ENCODE measurements around the gene OAF. TPM values are rescaled to one million over a fixed set of nuclear protein-coding genes. Genes with fewer than 3 reads are reported as not detected.

The OAF gene
- total RNA-seq, 2 experiments from 2014 or later, result 0.90 to 1.2 TPM

- DNase-seq, result no peak
- Mint-ChIP-seq H3K9me3 (no peaks in the 10 kb centered on the region), H3K36me3 (no peaks in the 10 kb centered on the region), H3K4me3 (no peak overlapping the region), H3K27me3 (peaks cover 17% of the 10 kb centered on the region), H3K4me1 (ENCODE audit: low read depth) (peaks cover 10% of the 10 kb centered on the region), H3K27ac (no peak overlapping the region)
- intact Hi-C loops (cut with micrococcal nuclease), result no loop called here
- ChIA-PET CTCF (no interaction called here), POLR2A (no interaction called here)
These were observed 24.4 kb upstream of the OAF start for GRCh38 chr11:120186456-120186773.

- intact Hi-C loops (cut with micrococcal nuclease), result no loop called here
- Mint-ChIP-seq H3K36me3 (no peaks in the 10 kb centered on the region), H3K9me3 (no peaks in the 10 kb centered on the region), H3K27ac (no peak overlapping the region), H3K4me3 (no peak overlapping the region), H3K4me1 (ENCODE audit: low read depth) (peaks cover 10% of the 10 kb centered on the region), H3K27me3 (peaks cover 17% of the 10 kb centered on the region)
- DNase-seq, result peak; percentile 55
- ChIA-PET CTCF (interaction anchor here (0.7 kb wide), 1 partner anchor 46 kb away, joined by 3 read pairs; no protein-coding TSS in a partner anchor), POLR2A (no interaction called here)
These were observed 23.8 kb upstream of the OAF start for GRCh38 chr11:120186774-120187591.

GRCh38 chr11:120188371-120188770, 22.5 kb upstream of the OAF start:
- Mint-ChIP-seq H3K4me1 (ENCODE audit: low read depth) (peaks cover 10% of the 10 kb centered on the region), H3K36me3 (no peaks in the 10 kb centered on the region), H3K4me3 (no peak overlapping the region), H3K27ac (no peak overlapping the region), H3K27me3 (peaks cover 14% of the 10 kb centered on the region), H3K9me3 (no peaks in the 10 kb centered on the region)
- ChIA-PET CTCF (no interaction called here), POLR2A (no interaction called here)
- intact Hi-C loops (cut with micrococcal nuclease), result no loop called here
- DNase-seq, result no peak

- DNase-seq, result no peak
- H3K9me3 Mint-ChIP-seq, result no peaks in the 10 kb centered on the region
- H3K27me3 Mint-ChIP-seq, result peaks cover 9% of the 10 kb centered on the region
- H3K36me3 Mint-ChIP-seq, result no peaks in the 10 kb centered on the region
- intact Hi-C loops (cut with micrococcal nuclease), result no loop called here
- CTCF ChIA-PET, result interaction anchor here (0.6 kb wide), 1 partner anchor 95 kb away, joined by 3 read pairs; no protein-coding TSS in a partner anchor
- POLR2A ChIA-PET, result no interaction called here
- H3K4me3 Mint-ChIP-seq, result no peak overlapping the region
- H3K27ac Mint-ChIP-seq, result no peak overlapping the region
- peaks cover 10% of the 10 kb centered on the region for H3K4me1 Mint-ChIP-seq (ENCODE audit: low read depth)
These were observed 21.9 kb upstream of the OAF start for GRCh38 chr11:120188811-120189455.

GRCh38 chr11:120191058-120191457, 19.8 kb upstream of the OAF start:
- H3K27ac Mint-ChIP-seq, result no peak overlapping the region
- intact Hi-C loops (cut with micrococcal nuclease), result no loop called here
- no peak for DNase-seq
- ChIA-PET CTCF (no interaction called here), POLR2A (no interaction called here)
- H3K36me3 Mint-ChIP-seq, result no peaks in the 10 kb centered on the region
- no peak overlapping the region for H3K4me3 Mint-ChIP-seq
- H3K27me3 Mint-ChIP-seq, result peaks cover 4% of the 10 kb centered on the region
- peaks cover 10% of the 10 kb centered on the region for H3K4me1 Mint-ChIP-seq (ENCODE audit: low read depth)
- no peaks in the 10 kb centered on the region for H3K9me3 Mint-ChIP-seq

- Mint-ChIP-seq H3K4me1 (ENCODE audit: low read depth) (no peaks in the 10 kb centered on the region), H3K36me3 (no peaks in the 10 kb centered on the region), H3K27ac (no peak overlapping the region), H3K27me3 (no peaks in the 10 kb centered on the region), H3K4me3 (no peak overlapping the region), H3K9me3 (no peaks in the 10 kb centered on the region)
- no peak for DNase-seq
- ChIA-PET POLR2A (no interaction called here), CTCF (no interaction called here)
- intact Hi-C loops (cut with micrococcal nuclease), result no loop called here
These were observed 17.8 kb upstream of the OAF start for GRCh38 chr11:120192831-120193625.

- Mint-ChIP-seq H3K27ac (no peak overlapping the region), H3K4me1 (ENCODE audit: low read depth) (no peaks in the 10 kb centered on the region), H3K4me3 (no peak overlapping the region), H3K27me3 (no peaks in the 10 kb centered on the region), H3K36me3 (no peaks in the 10 kb centered on the region), H3K9me3 (no peaks in the 10 kb centered on the region)
- DNase-seq, result no peak
- intact Hi-C loops (cut with micrococcal nuclease), result no loop called here
- POLR2A ChIA-PET, result no interaction called here
- CTCF ChIA-PET, result no interaction called here
These were observed 16.7 kb upstream of the OAF start for GRCh38 chr11:120194166-120194565.

GRCh38 chr11:120195601-120196320, 15.1 kb upstream of the OAF start:
- H3K4me3 Mint-ChIP-seq, result no peak overlapping the region
- ChIA-PET POLR2A (no interaction called here), CTCF (no interaction called here)
- no peaks in the 10 kb centered on the region for H3K36me3 Mint-ChIP-seq
- no peak overlapping the region for H3K27ac Mint-ChIP-seq
- H3K27me3 Mint-ChIP-seq, result peaks cover 5% of the 10 kb centered on the region
- intact Hi-C loops (cut with micrococcal nuclease), result no loop called here
- H3K9me3 Mint-ChIP-seq, result no peaks in the 10 kb centered on the region
- H3K4me1 Mint-ChIP-seq (ENCODE audit: low read depth), result no peaks in the 10 kb centered on the region
- DNase-seq, result no peak

- CTCF ChIA-PET, result no interaction called here
- POLR2A ChIA-PET, result no interaction called here
- no peaks in the 10 kb centered on the region for H3K4me1 Mint-ChIP-seq (ENCODE audit: low read depth)
These were observed 14.0 kb upstream of the OAF start for GRCh38 chr11:120196826-120197225.

GRCh38 chr11:120197251-120197891, 13.5 kb upstream of the OAF start:
- Mint-ChIP-seq H3K36me3 (no peaks in the 10 kb centered on the region), H3K4me1 (ENCODE audit: low read depth) (no peaks in the 10 kb centered on the region), H3K27ac (no peak overlapping the region), H3K4me3 (no peak overlapping the region), H3K27me3 (peaks cover 5% of the 10 kb centered on the region), H3K9me3 (no peaks in the 10 kb centered on the region)
- DNase-seq, result no peak
- ChIA-PET CTCF (no interaction called here), POLR2A (no interaction called here)
- intact Hi-C loops (cut with micrococcal nuclease), result no loop called here

More at GRCh38 chr11:120196826-120197225, 14.0 kb upstream of the OAF start:
- Mint-ChIP-seq H3K27me3 (peaks cover 5% of the 10 kb centered on the region), H3K4me3 (no peak overlapping the region), H3K36me3 (no peaks in the 10 kb centered on the region), H3K27ac (no peak overlapping the region), H3K9me3 (no peaks in the 10 kb centered on the region)
- intact Hi-C loops (cut with micrococcal nuclease), result no loop called here
- DNase-seq, result no peak

GRCh38 chr11:120197977-120198376, 12.9 kb upstream of the OAF start:
- Mint-ChIP-seq H3K4me1 (ENCODE audit: low read depth) (no peaks in the 10 kb centered on the region), H3K27ac (no peak overlapping the region), H3K36me3 (no peaks in the 10 kb centered on the region), H3K4me3 (no peak overlapping the region), H3K9me3 (no peaks in the 10 kb centered on the region), H3K27me3 (peaks cover 5% of the 10 kb centered on the region)
- CTCF ChIA-PET, result no interaction called here
- intact Hi-C loops (cut with micrococcal nuclease), result no loop called here
- POLR2A ChIA-PET, result no interaction called here
- DNase-seq, result no peak

GRCh38 chr11:120198403-120198786, 12.4 kb upstream of the OAF start:
- intact Hi-C loops (cut with micrococcal nuclease), result no loop called here
- Mint-ChIP-seq H3K4me3 (no peak overlapping the region), H3K27ac (no peak overlapping the region), H3K9me3 (no peaks in the 10 kb centered on the region), H3K4me1 (ENCODE audit: low read depth) (no peaks in the 10 kb centered on the region), H3K36me3 (no peaks in the 10 kb centered on the region), H3K27me3 (peaks cover 5% of the 10 kb centered on the region)
- CTCF ChIA-PET, result no interaction called here
- POLR2A ChIA-PET, result no interaction called here
- DNase-seq, result no peak

Measured in activated CD4-positive, alpha-beta memory T cell treated with anti-CD3 and anti-CD28 coated beads for 36 hours (primary cell).